SH-SY5Y (cell line): ENCODE results near the gene REPIN1.

Experiments
- GATA2 ChIP-seq: IDR thresholded peaks from 2 replicates; pipeline ENCODE4 v1.6.1; 2011; ENCODE audit warnings: mild to moderate bottlenecking, low read depth, low read length
- GATA3 ChIP-seq: IDR thresholded peaks from 2 replicates; pipeline ENCODE4 v1.6.1; 2011; ENCODE audit warnings: low read depth, mild to moderate bottlenecking, low read length, moderate library complexity

- TF ChIP-seq GATA3: no peak
- no peak for TF ChIP-seq GATA2
Measured at GRCh38 chr7:150361807-150362621, 6.6 kb upstream of the REPIN1 start.
